Activated CD4-positive, alpha-beta T cell treated with anti-CD3 and anti-CD28 coated beads, Interleukin-10, Interleukin-2, amounts not matched to agents 100 ng/mL and 50 ng/mL, durations not matched to agents 16 hours and 8 hours (primary cell): ENCODE results near the gene ARHGEF37.
A peak's percentile ranks its signal among the peaks of the same experiment; 100 is the strongest.

Source experiments
- DNase-seq: peaks from one replicate; pipeline ENCODE4 v3.0.0-alpha.2; 2020

Gene ARHGEF37

GRCh38 chr5:149603920-149604319 lies 22.6 kb downstream of the ARHGEF37 start:
- no peak for DNase-seq

GRCh38 chr5:149604321-149604720 lies 23.0 kb downstream of the ARHGEF37 start:
- no peak for DNase-seq

GRCh38 chr5:149605354-149605997 lies 24.2 kb downstream of the ARHGEF37 start:
- DNase-seq: no peak

GRCh38 chr5:149605998-149606724 lies 24.9 kb downstream of the ARHGEF37 start:
- no peak for DNase-seq

GRCh38 chr5:149608936-149609545 lies 27.7 kb downstream of the ARHGEF37 start:
- DNase-seq: no peak

- no peak for DNase-seq
Observed at GRCh38 chr5:149609640-149610219, 28.4 kb downstream of the ARHGEF37 start.

- no peak for DNase-seq
Observed at GRCh38 chr5:149610589-149611255, 29.4 kb downstream of the ARHGEF37 start.

- no peak for DNase-seq
Observed at GRCh38 chr5:149611326-149611725, 30.0 kb downstream of the ARHGEF37 start.

- DNase-seq: no peak
Observed at GRCh38 chr5:149614034-149614907, 33.0 kb downstream of the ARHGEF37 start.

- DNase-seq: no peak
Observed at GRCh38 chr5:149615976-149616375, 34.7 kb downstream of the ARHGEF37 start.

- DNase-seq: peak; percentile 48
Observed at GRCh38 chr5:149616727-149617285, 35.5 kb downstream of the ARHGEF37 start.

GRCh38 chr5:149617760-149618306 lies 36.5 kb downstream of the ARHGEF37 start:
- no peak for DNase-seq

- peak; percentile 48 for DNase-seq
Observed at GRCh38 chr5:149618581-149619248, 37.4 kb downstream of the ARHGEF37 start.

- no peak for DNase-seq
Observed at GRCh38 chr5:149621415-149622098, 40.3 kb downstream of the ARHGEF37 start.

GRCh38 chr5:149622466-149622865 lies 41.2 kb downstream of the ARHGEF37 start:
- DNase-seq: no peak

GRCh38 chr5:149623473-149623872 lies 42.2 kb downstream of the ARHGEF37 start:
- no peak for DNase-seq

GRCh38 chr5:149627070-149627469 lies 45.8 kb downstream of the ARHGEF37 start:
- no peak for DNase-seq

GRCh38 chr5:149628221-149628620 lies 46.9 kb downstream of the ARHGEF37 start:
- no peak for DNase-seq

- no peak for DNase-seq
Observed at GRCh38 chr5:149628846-149629388, 47.6 kb downstream of the ARHGEF37 start.

GRCh38 chr5:149629421-149629820 lies 48.1 kb downstream of the ARHGEF37 start:
- DNase-seq: no peak
